CD4-positive, alpha-beta T cell (primary cell): ENCODE data around the gene EIPR1. TPM values are rescaled to one million over a fixed set of nuclear protein-coding genes. Genes with fewer than 3 reads are reported as not detected.

ENCODE experiments used
- ATAC-seq: fragments of 200-7000 bp; cut with Tn5 transposase; one replicate; pipeline ENCODE4 v1.10.0; 2022; ENCODE audit warnings: mild to moderate bottlenecking; ENCODE audit not compliant: poor library complexity
- CTCF ChIA-PET: fragments of 350-600 bp; sonication (Branson Sonifier 250); formaldehyde crosslinking; loops from one replicate; lab custom pipeline; 2021; ENCODE audit warnings: antibody characterized with exemption, inconsistent platforms; lab: Charles Lee
- POLR2A ChIA-PET: fragments of 350-600 bp; sonication (Branson Sonifier 250); formaldehyde crosslinking; loops from one replicate; lab custom pipeline; 2021; ENCODE audit warnings: antibody characterized with exemption, inconsistent platforms; lab: Charles Lee
- DNase-seq, 14 experiments: peaks; one replicate each; pipeline ENCODE4 v3.0.0-alpha.2; 2013 to 2020; ENCODE audit warnings: mixed read lengths in 2 of 14
- H3K27ac ChIP-seq, 2 donors: one replicate each; pipeline versions ENCODE4 v1.5.1 to v1.7.0; 2013; ENCODE audit warnings: low read length in 2 of 2, low read depth in 1 of 2, mild to moderate bottlenecking in 1 of 2
- H3K27me3 ChIP-seq, 2 experiments: 1 replicate in 1 of 2; 2 replicates in 1 of 2; pipeline versions ENCODE4 v1.6.1 to v1.7.0; 2013; ENCODE audit warnings: low read length in 2 of 2, control low read depth in 1 of 2, mild to moderate bottlenecking in 1 of 2, moderate library complexity in 1 of 2; ENCODE audit not compliant: insufficient read depth in 2 of 2, control insufficient read depth in 1 of 2
- H3K36me3 ChIP-seq: one replicate; pipeline ENCODE4 v1.6.1; 2013; ENCODE audit warnings: low read length, control low read depth; ENCODE audit not compliant: insufficient read depth
- H3K4me1 ChIP-seq: one replicate; pipeline ENCODE4 v1.6.1; 2013; ENCODE audit warnings: low read length, control low read depth; ENCODE audit not compliant: insufficient read depth
- H3K4me3 ChIP-seq: one replicate; pipeline ENCODE4 v1.5.1; 2013; ENCODE audit warnings: mild to moderate bottlenecking, low read length, moderate library complexity
- H3K9me3 ChIP-seq, 2 experiments: 1 replicate in 1 of 2; 2 replicates in 1 of 2; pipeline versions ENCODE4 v1.6.1 to v1.7.0; 2013; ENCODE audit warnings: low read length in 2 of 2, mild to moderate bottlenecking in 2 of 2, control low read depth in 1 of 2, moderate library complexity in 1 of 2; ENCODE audit not compliant: control insufficient read depth in 1 of 2, insufficient read depth in 1 of 2
- H3K27ac Mint-ChIP-seq: one replicate; pipeline ENCODE4 v1.8.0; 2020; ENCODE audit warnings: mixed read lengths
- H3K27me3 Mint-ChIP-seq: one replicate; pipeline ENCODE4 v1.8.0; 2021; ENCODE audit warnings: mixed read lengths
- H3K36me3 Mint-ChIP-seq: one replicate; pipeline ENCODE4 v1.8.0; 2021; ENCODE audit warnings: low read depth, mixed read lengths
- H3K4me1 Mint-ChIP-seq: one replicate; pipeline ENCODE4 v1.8.0; 2021; ENCODE audit warnings: low read depth, mixed read lengths
- H3K4me3 Mint-ChIP-seq: one replicate; pipeline ENCODE4 v1.8.0; 2020; ENCODE audit warnings: mild to moderate bottlenecking, mixed read lengths
- H3K9me3 Mint-ChIP-seq: one replicate; pipeline ENCODE4 v1.8.0; 2020; ENCODE audit warnings: mixed read lengths
- CTCF ChIP-seq: fragments of 200-600 bp; IDR thresholded peaks from one replicate; pipeline ENCODE4 v1.8.0; 2022; ENCODE audit warnings: antibody characterized with exemption, mild to moderate bottlenecking
- intact Hi-C, 2 experiments: fragments of 100-400 bp; cut with DNase I in 1 of 2; cut with micrococcal nuclease in 1 of 2; formaldehyde crosslinking; loops; one replicate each; pipeline versions ENCODE4 v1.15.1 to v1.9.0; 2023 to 2025; cut with DNase I, micrococcal nuclease
- total RNA-seq, 174 experiments: library from RNA in 2 of 174; stranded (reverse) in 2 of 174; gene quantifications; one replicate each; pipeline ENCODE4 v1.2.3 and lab custom pipeline; 2021 to 2026

The EIPR1 gene
- total RNA-seq, 2 experiments from 2014 or later, result 11.0 to 12.4 TPM

GRCh38 chr2:3324036-3324386 is 53.6 kb downstream of the EIPR1 start:
- H3K4me3 Mint-ChIP-seq, result no peak overlapping the region
- ChIA-PET CTCF (no interaction called here), POLR2A (no interaction called here)
- H3K36me3 ChIP-seq, result peaks cover 13% of the 10 kb centered on the region
- no peaks in the 10 kb centered on the region for H3K27me3 Mint-ChIP-seq
- H3K4me1 ChIP-seq, result no peaks in the 10 kb centered on the region
- H3K9me3 ChIP-seq, result no peaks in the 10 kb centered on the region
- H3K27ac Mint-ChIP-seq, result no peak overlapping the region
- H3K27me3 ChIP-seq, result no peaks in the 10 kb centered on the region
- H3K9me3 Mint-ChIP-seq, result no peaks in the 10 kb centered on the region
- no peak for DNase-seq
- no peak for TF ChIP-seq CTCF
- no peak for ATAC-seq
- H3K36me3 Mint-ChIP-seq, result peaks cover 43% of the 10 kb centered on the region
- no peaks in the 10 kb centered on the region for H3K4me1 Mint-ChIP-seq
- H3K27ac ChIP-seq, result no peak overlapping the region
- intact Hi-C loops, result no loop called here
- no peak overlapping the region for H3K4me3 ChIP-seq

- no peak for ATAC-seq
- DNase-seq, result no peak
- POLR2A ChIA-PET, result no interaction called here
- no peak overlapping the region for H3K27ac ChIP-seq
- intact Hi-C loops, result no loop called here
- Mint-ChIP-seq H3K36me3 (peaks cover 48% of the 10 kb centered on the region), H3K27ac (no peak overlapping the region), H3K4me3 (no peak overlapping the region), H3K27me3 (no peaks in the 10 kb centered on the region), H3K4me1 (no peaks in the 10 kb centered on the region), H3K9me3 (no peaks in the 10 kb centered on the region)
- no peaks in the 10 kb centered on the region for H3K27me3 ChIP-seq
- no peaks in the 10 kb centered on the region for H3K4me1 ChIP-seq
- no peak overlapping the region for H3K4me3 ChIP-seq
- no peak for TF ChIP-seq CTCF
- CTCF ChIA-PET, result no interaction called here
- H3K9me3 ChIP-seq, result no peaks in the 10 kb centered on the region
- peaks cover 18% of the 10 kb centered on the region for H3K36me3 ChIP-seq
These were observed 54.1 kb downstream of the EIPR1 start for GRCh38 chr2:3323360-3324035.

DNA sequence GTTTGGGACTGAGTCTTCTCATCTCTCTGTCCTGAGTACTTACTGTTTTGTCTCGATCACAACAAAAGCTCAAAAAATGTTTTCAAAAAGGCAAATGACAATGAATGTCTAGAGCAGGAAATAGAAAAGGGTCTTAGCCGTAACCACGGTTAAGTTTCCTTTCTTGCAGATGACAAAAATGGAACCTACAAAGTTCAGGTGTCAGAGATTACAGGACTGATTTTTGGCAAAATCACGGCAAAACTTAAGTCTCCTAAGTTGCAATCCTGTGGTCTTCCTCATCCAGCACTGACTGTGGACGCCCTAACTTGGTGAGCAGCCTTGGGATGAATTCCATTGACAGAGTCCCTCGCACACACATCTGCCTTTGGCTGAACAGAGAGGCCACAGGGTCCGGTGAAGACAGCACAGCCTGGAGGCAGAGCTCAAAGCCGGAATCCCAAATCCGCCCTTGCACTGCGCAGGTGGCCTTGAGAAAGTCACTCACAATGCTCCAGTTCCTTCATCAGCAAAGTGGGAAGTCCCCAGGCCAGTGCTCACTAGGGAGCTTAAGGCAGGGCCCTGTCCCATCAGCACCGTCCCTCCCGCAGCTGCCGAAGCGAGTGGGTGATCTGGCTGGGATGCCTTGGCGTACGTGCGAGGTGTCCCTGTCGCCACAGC is 55.2 kb downstream of the EIPR1 start:
- ChIA-PET CTCF (no interaction called here), POLR2A (no interaction called here)
- H3K4me1 Mint-ChIP-seq, result no peaks in the 10 kb centered on the region
- no peaks in the 10 kb centered on the region for H3K9me3 ChIP-seq
- no peak for ATAC-seq
- no peak overlapping the region for H3K27ac ChIP-seq
- no peaks in the 10 kb centered on the region for H3K9me3 Mint-ChIP-seq
- intact Hi-C loops, result no loop called here
- no peak overlapping the region for H3K27ac Mint-ChIP-seq
- H3K36me3 Mint-ChIP-seq, result peaks cover 45% of the 10 kb centered on the region
- H3K4me3 ChIP-seq, result no peak overlapping the region
- TF ChIP-seq CTCF, result no peak
- DNase-seq, result no peak
- H3K36me3 ChIP-seq, result peaks cover 28% of the 10 kb centered on the region
- no peaks in the 10 kb centered on the region for H3K27me3 ChIP-seq
- no peaks in the 10 kb centered on the region for H3K4me1 ChIP-seq
- no peak overlapping the region for H3K4me3 Mint-ChIP-seq
- no peaks in the 10 kb centered on the region for H3K27me3 Mint-ChIP-seq
